HepG2 (cell line): ENCODE results near the gene MRPL51. TPM values are rescaled to one million over a fixed set of nuclear protein-coding genes. Genes with fewer than 3 reads are reported as not detected.
A peak's percentile ranks its signal among the peaks of the same experiment; 100 is the strongest.

Source experiments
- ADNP ChIP-seq: sonication (generic); formaldehyde crosslinking; IDR thresholded peaks from 2 replicates; pipeline ENCODE4 v1.4.0; 2020; ENCODE audit warnings: missing genetic modification reagents
- ATF7-NPFF ChIP-seq: sonication (generic); formaldehyde crosslinking; IDR thresholded peaks from 2 replicates; pipeline ENCODE4 v1.8.1; 2023; ENCODE audit warnings: mild to moderate bottlenecking, low read depth, missing genetic modification reagents, moderate library complexity
- BRCA1 ChIP-seq: sonication (generic); formaldehyde crosslinking; IDR thresholded peaks from 2 replicates; pipeline ENCODE4 v1.4.0; 2020; ENCODE audit warnings: missing genetic modification reagents
- BRD4 ChIP-seq: sonication (generic); formaldehyde crosslinking; IDR thresholded peaks from 2 replicates; pipeline ENCODE4 v1.4.0; 2020; ENCODE audit warnings: missing genetic modification reagents
- HNF4A ChIP-seq: sonication (generic); formaldehyde crosslinking; IDR thresholded peaks from 2 replicates; pipeline ENCODE4 v1.4.0; 2020; ENCODE audit warnings: missing genetic modification reagents
- MXI1 ChIP-seq: IDR thresholded peaks from 3 replicates; pipeline ENCODE4 v1.6.1; 2012; ENCODE audit warnings: low read depth, low read length, inconsistent platforms, borderline replicate concordance
- RFX5 ChIP-seq: IDR thresholded peaks from 2 replicates; pipeline ENCODE4 v1.6.1; 2011; ENCODE audit warnings: low read depth, low read length, improper control_type of control experiment
- U2AF2 ChIP-seq: fragments of 200-400 bp; formaldehyde crosslinking; IDR thresholded peaks from 2 replicates; pipeline ENCODE4 v1.6.1; 2017; ENCODE audit warnings: low read depth, mild to moderate bottlenecking, low read length
- ZFAT ChIP-seq: sonication (generic); formaldehyde crosslinking; conservative IDR thresholded peaks from 2 replicates; pipeline ENCODE4 v1.8.1; 2023; ENCODE audit warnings: missing genetic modification reagents, inconsistent platforms
- ZKSCAN8 ChIP-seq: IDR thresholded peaks from 2 replicates; pipeline ENCODE4 v1.6.1; 2016; ENCODE audit warnings: borderline replicate concordance, missing genetic modification reagents, missing compliant biosample characterization
- ZNF160 ChIP-seq: sonication (generic); formaldehyde crosslinking; IDR thresholded peaks from 2 replicates; pipeline ENCODE4 v1.8.0; 2022; ENCODE audit warnings: mild to moderate bottlenecking, inconsistent platforms, missing genetic modification reagents
- ZNF3 ChIP-seq: IDR thresholded peaks from 2 replicates; pipeline ENCODE4 v1.7.0; 2017; ENCODE audit warnings: inconsistent platforms
- ZNF326 ChIP-seq: sonication (generic); formaldehyde crosslinking; IDR thresholded peaks from 2 replicates; pipeline ENCODE4 v1.4.0; 2020; ENCODE audit warnings: missing genetic modification reagents, borderline replicate concordance
- ZNF572 ChIP-seq: sonication (generic); formaldehyde crosslinking; IDR thresholded peaks from 2 replicates; pipeline ENCODE4 v1.5.1; 2020; ENCODE audit warnings: mild to moderate bottlenecking, missing genetic modification reagents
- ZNF598 ChIP-seq: sonication (generic); formaldehyde crosslinking; IDR thresholded peaks from 2 replicates; pipeline ENCODE4 v1.5.1; 2020; ENCODE audit warnings: mild to moderate bottlenecking, missing genetic modification reagents, borderline replicate concordance
- ZNF660 ChIP-seq: sonication (generic); formaldehyde crosslinking; IDR thresholded peaks from 2 replicates; pipeline ENCODE4 v1.5.1; 2020; ENCODE audit warnings: mild to moderate bottlenecking, low read depth, missing genetic modification reagents, borderline replicate concordance
- ZNF772 ChIP-seq: sonication (generic); formaldehyde crosslinking; IDR thresholded peaks from 2 replicates; pipeline ENCODE4 v1.5.0; 2020; ENCODE audit warnings: mild to moderate bottlenecking, missing genetic modification reagents
- ZNF773 ChIP-seq: sonication (generic); formaldehyde crosslinking; IDR thresholded peaks from 2 replicates; pipeline ENCODE4 v1.4.0; 2020; ENCODE audit warnings: missing genetic modification reagents, borderline replicate concordance
- ZNF777 ChIP-seq: sonication (generic); formaldehyde crosslinking; IDR thresholded peaks from 2 replicates; pipeline ENCODE4 v1.4.0; 2020; ENCODE audit warnings: missing genetic modification reagents
- ZNF850 ChIP-seq: sonication (generic); formaldehyde crosslinking; conservative IDR thresholded peaks from 2 replicates; pipeline ENCODE4 v1.9.0; 2021; ENCODE audit warnings: mild to moderate bottlenecking, missing genetic modification reagents
- polyA plus RNA-seq, 8 experiments: library from polyadenylated mRNA; depleted of rRNA in 3 of 8; stranded (reverse) in 7 of 8; unstranded in 1 of 8; fragments of >200 nt; fragmentation: Illumina TruSeq in 4 of 8; extraction: Trizol in 4 of 8; gene quantifications; 2 replicates each; pipeline versions ENCODE4 v1.2.1 to v1.2.3, GENCODE V29; 2011 to 2016; ENCODE audit warnings: low read depth in 4 of 8, missing spikeins in 1 of 8, mixed read lengths in 1 of 8; ENCODE audit not compliant: insufficient read depth in 1 of 8
- total RNA-seq, 5 experiments: library from RNA; depleted of rRNA; stranded (reverse); fragments of >200 nt; fragmentation: Illumina TruSeq; extraction: Trizol; gene quantifications; 2 replicates each; pipeline ENCODE4 v1.2.3, GENCODE V29; 2016; ENCODE audit warnings: low read depth in 1 of 5
- TF ChIP-seq, protein P1 (sequence below): sonication (generic); formaldehyde crosslinking; IDR thresholded peaks from 2 replicates; pipeline ENCODE4 v1.4.0; 2020; ENCODE audit warnings: missing genetic modification reagents
- TF ChIP-seq, protein P2 (sequence below): sonication (generic); formaldehyde crosslinking; IDR thresholded peaks from 2 replicates; pipeline ENCODE4 v1.4.0; 2020; ENCODE audit warnings: mild to moderate bottlenecking, missing genetic modification reagents, borderline replicate concordance

The MRPL51 gene
- total and polyA plus RNA-seq, 2 of the 13 experiments (the other 11 are each of a cell fraction or from before 2014, with no cell fraction given) = 64.8 to 278 TPM

DNA sequence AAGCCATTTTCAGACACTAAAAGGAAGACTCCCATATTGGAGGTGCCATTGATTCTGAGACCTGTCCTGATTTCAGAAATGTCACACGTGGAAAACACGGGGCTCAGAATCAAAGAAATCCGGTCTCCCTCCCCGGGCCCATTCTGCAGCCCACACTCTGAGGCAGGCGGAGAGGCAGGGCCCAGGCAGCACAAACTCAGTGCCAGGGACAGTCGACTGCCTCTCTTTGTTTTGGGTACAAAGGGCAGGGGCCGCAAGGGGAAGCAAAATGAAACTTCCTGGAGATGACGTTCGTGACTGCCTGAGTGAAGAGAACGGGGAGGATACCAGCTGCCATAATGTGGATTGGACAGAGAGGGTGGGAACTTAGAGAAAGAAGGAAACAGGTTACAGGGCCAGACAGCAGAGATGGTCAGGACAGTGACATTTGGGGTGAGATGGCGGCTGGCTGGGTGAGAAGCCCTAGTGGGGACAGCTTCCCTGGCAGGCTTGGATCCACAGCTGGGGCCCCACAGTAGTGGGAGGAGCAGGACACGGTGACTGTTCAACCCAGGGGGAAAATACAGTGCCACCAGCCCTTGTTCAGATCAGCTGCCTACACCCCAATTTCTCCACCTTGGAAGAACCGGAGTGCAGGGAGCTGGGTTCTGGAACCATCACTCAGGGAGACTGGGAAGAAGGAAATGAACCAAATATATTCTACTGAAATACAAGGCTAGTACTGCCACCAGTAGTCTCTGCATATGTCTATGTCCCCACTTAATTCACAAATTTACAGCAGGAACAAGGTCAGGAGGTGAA lies 49.3 kb upstream of the MRPL51 start (continued):
- TF ChIP-seq, protein P1, sequence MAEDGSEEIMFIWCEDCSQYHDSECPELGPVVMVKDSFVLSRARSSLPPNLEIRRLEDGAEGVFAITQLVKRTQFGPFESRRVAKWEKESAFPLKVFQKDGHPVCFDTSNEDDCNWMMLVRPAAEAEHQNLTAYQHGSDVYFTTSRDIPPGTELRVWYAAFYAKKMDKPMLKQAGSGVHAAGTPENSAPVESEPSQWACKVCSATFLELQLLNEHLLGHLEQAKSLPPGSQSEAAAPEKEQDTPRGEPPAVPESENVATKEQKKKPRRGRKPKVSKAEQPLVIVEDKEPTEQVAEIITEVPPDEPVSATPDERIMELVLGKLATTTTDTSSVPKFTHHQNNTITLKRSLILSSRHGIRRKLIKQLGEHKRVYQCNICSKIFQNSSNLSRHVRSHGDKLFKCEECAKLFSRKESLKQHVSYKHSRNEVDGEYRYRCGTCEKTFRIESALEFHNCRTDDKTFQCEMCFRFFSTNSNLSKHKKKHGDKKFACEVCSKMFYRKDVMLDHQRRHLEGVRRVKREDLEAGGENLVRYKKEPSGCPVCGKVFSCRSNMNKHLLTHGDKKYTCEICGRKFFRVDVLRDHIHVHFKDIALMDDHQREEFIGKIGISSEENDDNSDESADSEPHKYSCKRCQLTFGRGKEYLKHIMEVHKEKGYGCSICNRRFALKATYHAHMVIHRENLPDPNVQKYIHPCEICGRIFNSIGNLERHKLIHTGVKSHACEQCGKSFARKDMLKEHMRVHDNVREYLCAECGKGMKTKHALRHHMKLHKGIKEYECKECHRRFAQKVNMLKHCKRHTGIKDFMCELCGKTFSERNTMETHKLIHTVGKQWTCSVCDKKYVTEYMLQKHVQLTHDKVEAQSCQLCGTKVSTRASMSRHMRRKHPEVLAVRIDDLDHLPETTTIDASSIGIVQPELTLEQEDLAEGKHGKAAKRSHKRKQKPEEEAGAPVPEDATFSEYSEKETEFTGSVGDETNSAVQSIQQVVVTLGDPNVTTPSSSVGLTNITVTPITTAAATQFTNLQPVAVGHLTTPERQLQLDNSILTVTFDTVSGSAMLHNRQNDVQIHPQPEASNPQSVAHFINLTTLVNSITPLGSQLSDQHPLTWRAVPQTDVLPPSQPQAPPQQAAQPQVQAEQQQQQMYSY = peak; percentile 37; the same call in 1 of the 2 replicates
- TF ChIP-seq, protein P2, sequence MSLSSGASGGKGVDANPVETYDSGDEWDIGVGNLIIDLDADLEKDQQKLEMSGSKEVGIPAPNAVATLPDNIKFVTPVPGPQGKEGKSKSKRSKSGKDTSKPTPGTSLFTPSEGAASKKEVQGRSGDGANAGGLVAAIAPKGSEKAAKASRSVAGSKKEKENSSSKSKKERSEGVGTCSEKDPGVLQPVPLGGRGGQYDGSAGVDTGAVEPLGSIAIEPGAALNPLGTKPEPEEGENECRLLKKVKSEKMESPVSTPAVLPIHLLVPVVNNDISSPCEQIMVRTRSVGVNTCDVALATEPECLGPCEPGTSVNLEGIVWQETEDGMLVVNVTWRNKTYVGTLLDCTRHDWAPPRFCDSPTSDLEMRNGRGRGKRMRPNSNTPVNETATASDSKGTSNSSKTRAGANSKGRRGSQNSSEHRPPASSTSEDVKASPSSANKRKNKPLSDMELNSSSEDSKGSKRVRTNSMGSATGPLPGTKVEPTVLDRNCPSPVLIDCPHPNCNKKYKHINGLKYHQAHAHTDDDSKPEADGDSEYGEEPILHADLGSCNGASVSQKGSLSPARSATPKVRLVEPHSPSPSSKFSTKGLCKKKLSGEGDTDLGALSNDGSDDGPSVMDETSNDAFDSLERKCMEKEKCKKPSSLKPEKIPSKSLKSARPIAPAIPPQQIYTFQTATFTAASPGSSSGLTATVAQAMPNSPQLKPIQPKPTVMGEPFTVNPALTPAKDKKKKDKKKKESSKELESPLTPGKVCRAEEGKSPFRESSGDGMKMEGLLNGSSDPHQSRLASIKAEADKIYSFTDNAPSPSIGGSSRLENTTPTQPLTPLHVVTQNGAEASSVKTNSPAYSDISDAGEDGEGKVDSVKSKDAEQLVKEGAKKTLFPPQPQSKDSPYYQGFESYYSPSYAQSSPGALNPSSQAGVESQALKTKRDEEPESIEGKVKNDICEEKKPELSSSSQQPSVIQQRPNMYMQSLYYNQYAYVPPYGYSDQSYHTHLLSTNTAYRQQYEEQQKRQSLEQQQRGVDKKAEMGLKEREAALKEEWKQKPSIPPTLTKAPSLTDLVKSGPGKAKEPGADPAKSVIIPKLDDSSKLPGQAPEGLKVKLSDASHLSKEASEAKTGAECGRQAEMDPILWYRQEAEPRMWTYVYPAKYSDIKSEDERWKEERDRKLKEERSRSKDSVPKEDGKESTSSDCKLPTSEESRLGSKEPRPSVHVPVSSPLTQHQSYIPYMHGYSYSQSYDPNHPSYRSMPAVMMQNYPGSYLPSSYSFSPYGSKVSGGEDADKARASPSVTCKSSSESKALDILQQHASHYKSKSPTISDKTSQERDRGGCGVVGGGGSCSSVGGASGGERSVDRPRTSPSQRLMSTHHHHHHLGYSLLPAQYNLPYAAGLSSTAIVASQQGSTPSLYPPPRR (CRISPR knock-in tag) = no peak
- TF ChIP-seq ZNF773 (CRISPR knock-in tag) (no peak), HNF4A (peak; percentile 98), ATF7-NPFF (CRISPR knock-in tag) (no peak), ZNF572 (0 out of 2 replicates have a peak, but pooled peaks have one; percentile 29), RFX5 (no peak), ZNF3 (CRISPR knock-in tag) (peak; percentile 100), U2AF2 (no peak), ZNF326 (no peak), ADNP (CRISPR knock-in tag) (no peak), ZNF772 (CRISPR knock-in tag) (peak; percentile 61; the same call in 1 of the 2 replicates), ZNF598 (CRISPR knock-in tag) (peak; percentile 75), BRD4 (CRISPR knock-in tag) (no peak), MXI1 (peak; percentile 77; the same call in 1 of the 3 replicates), ZFAT (no peak), ZKSCAN8 (CRISPR knock-in tag) (peak; percentile 77; the same call in 1 of the 2 replicates), ZNF777 (CRISPR knock-in tag) (0 out of 2 replicates have a peak, but pooled peaks have one; percentile 26), ZNF850 (CRISPR knock-in tag) (no peak), ZNF660 (CRISPR knock-in tag) (no peak), ZNF160 (CRISPR knock-in tag) (no peak), BRCA1 (CRISPR knock-in tag) (0 out of 2 replicates have a peak, but pooled peaks have one; percentile 67)
